Hematopoietic multipotent progenitor cell treated with erythropoietin and hydrocortisone succinate and interleukin-3 and kit ligand, for 15 days (in vitro differentiated cells): ENCODE results near the gene CREBRF.

ENCODE experiments used
- DNase-seq: peaks from one replicate; pipeline ENCODE4 v3.0.0-alpha.2; 2015; ENCODE audit warnings: low spot score

Gene CREBRF

GRCh38 chr5:173155912-173156311, 99.8 kb downstream of the CREBRF start:
- no peak for DNase-seq

- no peak for DNase-seq
Measured at GRCh38 chr5:173158366-173158765, 102.2 kb downstream of the CREBRF start.

- DNase-seq, result no peak
Measured at GRCh38 chr5:173159256-173159655, 103.1 kb downstream of the CREBRF start.

DNA sequence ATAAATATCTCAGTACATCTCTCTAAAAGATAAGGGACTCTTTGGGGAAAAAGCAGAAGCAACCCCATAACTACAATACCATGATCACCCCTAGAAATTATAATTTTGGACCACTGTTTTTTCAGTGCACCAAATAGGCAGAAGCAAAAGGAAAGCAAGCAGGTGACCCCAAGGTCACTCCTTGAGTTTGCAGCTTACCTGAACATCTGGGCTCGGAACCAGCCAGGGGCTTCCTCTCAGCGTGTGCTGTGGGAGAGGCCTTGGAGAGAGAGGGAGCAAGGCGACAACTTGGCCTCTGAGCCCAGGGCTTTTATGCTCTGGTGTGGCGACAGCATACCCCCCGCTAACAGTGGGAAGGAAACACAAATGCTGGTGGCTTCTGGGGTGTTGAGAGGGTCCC, 105.0 kb downstream of the CREBRF start:
- DNase-seq, result no peak

DNA sequence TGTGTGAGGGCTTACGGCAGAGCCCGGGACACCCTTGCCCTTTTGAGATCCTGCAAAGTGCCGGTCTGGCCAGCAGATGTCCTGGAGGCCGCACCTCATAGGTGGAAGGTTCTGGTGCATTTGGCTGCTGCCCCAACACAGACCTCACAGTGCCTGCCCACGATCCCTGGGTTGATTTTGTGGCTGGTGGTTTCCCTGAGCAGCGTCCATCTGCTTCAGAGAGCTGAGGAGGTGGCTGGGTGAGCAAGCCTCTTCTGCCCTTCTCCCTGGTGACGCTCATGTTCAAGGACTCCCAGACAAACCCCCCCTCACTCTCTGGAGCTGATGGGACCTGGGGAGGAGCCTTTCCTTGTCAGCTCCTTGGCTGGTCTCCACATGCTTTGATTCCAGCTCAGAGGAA, 107.1 kb downstream of the CREBRF start:
- DNase-seq, result no peak

- DNase-seq, result no peak
Measured at GRCh38 chr5:173165177-173166016, 109.2 kb downstream of the CREBRF start.

DNA sequence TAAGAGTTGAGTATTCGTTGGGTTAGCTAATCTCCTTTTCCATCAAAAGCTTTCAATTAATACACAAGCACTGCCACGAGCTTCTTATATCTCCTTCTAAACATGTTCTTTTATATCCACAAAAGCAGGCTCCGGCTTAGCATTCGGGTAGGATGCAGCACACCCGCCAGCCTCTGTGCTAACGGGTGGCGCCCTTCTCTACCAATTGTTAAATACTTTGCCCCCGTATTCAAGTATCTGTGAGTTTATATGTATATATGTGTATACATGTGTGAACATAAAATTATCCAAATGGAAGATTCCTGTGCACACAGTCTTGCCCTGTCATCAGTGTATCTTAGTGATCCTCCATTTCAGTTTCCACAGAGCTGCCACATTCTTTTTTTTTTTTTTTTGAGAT, 116.0 kb downstream of the CREBRF start:
- DNase-seq, result no peak

DNA sequence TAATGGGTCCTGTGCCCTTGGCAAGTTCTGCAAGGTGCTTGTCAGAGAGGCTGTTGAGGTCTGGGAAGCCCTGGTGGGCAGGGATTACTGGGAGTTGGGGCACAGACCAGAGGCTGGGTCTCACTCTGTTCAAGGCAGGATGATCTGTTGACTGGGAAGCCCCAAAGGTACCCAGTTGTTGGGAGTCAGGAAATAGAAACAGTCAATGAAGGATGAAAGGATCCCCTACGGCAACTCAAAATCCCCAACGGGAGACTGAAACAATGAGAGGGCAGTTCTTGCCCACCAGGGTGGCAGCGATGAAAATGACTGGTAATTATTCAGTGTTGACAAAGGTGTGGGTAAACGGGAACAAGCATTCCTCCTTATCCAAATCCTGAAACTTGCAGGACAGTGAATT, 119.4 kb downstream of the CREBRF start:
- DNase-seq, result no peak

DNA sequence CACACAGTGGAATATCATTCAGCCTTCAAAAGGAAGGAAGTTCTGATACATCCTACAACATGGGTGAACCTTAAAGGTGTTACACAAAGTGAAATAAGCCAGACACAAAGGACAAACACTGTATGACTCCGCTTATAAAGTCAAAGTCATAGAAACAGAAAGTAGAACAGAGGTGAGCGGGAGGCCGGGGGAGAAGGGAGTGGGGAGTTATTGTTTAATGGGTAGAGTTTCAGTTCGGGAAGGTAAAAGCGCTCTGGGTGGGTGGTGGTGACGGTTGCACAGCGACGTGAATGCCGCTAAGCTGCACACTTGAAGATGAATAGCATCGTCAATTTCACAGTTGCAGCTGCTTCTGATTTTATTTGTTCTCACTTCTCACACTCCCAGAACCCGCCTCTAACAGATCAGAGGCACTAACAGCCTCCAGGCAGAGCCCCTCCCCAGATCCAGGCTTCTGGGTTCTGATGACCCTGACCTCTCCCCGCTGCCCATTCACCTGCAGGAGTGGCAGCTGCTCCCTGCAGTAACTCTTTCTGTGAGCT, 122.3 kb downstream of the CREBRF start:
- DNase-seq, result no peak

- no peak for DNase-seq
Measured at GRCh38 chr5:173180331-173180730, 124.2 kb downstream of the CREBRF start.

DNA sequence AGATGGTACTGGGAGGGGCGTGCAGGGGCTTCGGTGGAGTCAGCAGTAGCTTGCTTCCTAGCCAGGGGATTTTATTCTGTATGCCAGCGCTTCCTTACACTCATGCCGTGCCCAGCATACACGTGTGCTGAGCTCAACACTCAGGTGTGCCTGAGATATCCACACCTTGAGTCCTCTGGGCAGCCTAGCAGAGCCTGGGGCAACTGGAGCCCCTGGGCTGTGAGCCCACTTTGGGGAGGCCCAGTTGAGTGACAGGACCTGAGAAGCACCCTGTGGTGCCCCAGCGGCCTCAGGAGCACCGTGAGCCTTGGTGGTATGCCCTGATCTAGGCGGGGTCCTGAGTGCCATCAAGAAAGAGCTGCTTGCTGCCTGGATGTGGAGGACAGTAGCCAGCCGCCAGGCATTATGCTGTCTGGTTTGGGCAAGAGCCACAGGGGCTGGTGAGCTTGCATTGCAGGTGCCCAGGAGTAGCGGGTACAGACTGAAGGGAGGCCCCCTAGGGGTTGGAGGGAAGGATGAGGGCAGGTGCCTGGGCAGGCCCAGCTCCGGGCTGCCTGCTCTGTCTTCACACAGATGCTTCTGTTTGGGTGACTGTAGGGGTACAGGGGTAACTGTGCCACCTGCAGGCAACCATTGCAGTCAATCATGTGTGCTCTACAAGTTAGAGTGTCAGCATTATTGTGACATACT, 131.0 kb downstream of the CREBRF start:
- no peak for DNase-seq

DNA sequence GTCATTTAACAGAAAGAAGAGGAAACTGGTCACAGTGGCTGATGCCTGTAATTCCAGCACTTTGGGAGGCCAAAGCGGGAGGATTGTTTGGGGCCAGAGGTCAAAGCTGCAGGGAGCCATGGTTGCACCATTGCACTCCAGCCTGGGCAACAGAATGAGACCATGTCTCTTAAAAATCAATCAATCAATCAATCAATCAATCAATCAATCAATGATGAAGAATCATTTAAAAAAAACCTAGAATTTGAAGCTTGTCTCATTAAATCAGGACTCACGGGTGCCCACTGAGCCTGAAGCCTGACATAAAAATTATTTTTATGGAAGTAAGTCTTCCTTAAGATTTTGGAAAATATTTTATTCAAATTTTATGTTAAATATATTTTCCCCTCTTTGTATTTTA, 132.1 kb downstream of the CREBRF start:
- DNase-seq, result no peak
